Astrocyte (in vitro differentiated cells and primary cell): ENCODE results near the gene CAVIN1. TPM values are rescaled to one million over a fixed set of nuclear protein-coding genes. Genes with fewer than 3 reads are reported as not detected.
A peak's percentile ranks its signal among the peaks of the same experiment; 100 is the strongest.

Experiments used
- DNase-seq: peaks from one replicate; pipeline ENCODE4 v3.0.0-alpha.2; 2010; ENCODE audit warnings: low read depth
- FAIRE-seq: peaks from 2 replicates; lab custom pipeline; 2011; peaks lifted over from hg19 to GRCh38; lab: Jason Lieb, UNC
- H2AFZ ChIP-seq: 2 replicates; pipeline ENCODE4 v1.6.0; 2012; ENCODE audit warnings: low read depth, low read length, inconsistent platforms
- H3K27ac ChIP-seq: 2 replicates; pipeline ENCODE4 v1.5.1; 2011; ENCODE audit warnings: low read depth, low read length, inconsistent platforms
- H3K27me3 ChIP-seq: 2 replicates; pipeline ENCODE4 v1.6.0; 2011; ENCODE audit warnings: low read length, inconsistent platforms; ENCODE audit not compliant: insufficient read depth
- H3K36me3 ChIP-seq: 2 replicates; pipeline ENCODE4 v1.5.1; 2011; ENCODE audit warnings: low read length, inconsistent platforms; ENCODE audit not compliant: insufficient read depth
- H3K4me1 ChIP-seq: 2 replicates; pipeline ENCODE4 v1.5.1; 2011; ENCODE audit warnings: low read length, inconsistent platforms; ENCODE audit not compliant: insufficient read depth
- H3K4me2 ChIP-seq: 2 replicates; pipeline ENCODE4 v1.6.0; 2012; ENCODE audit warnings: low read length, inconsistent platforms
- H3K4me3 ChIP-seq: 2 replicates; pipeline ENCODE4 v1.5.1; 2011; ENCODE audit warnings: low read depth, mild to moderate bottlenecking, low read length, inconsistent platforms; ENCODE audit not compliant: insufficient read depth
- H3K79me2 ChIP-seq: 2 replicates; pipeline ENCODE4 v1.6.0; 2012; ENCODE audit warnings: mild to moderate bottlenecking, low read length, inconsistent platforms; ENCODE audit not compliant: insufficient read depth
- H3K9ac ChIP-seq: 2 replicates; pipeline ENCODE4 v1.6.0; 2012; ENCODE audit warnings: mild to moderate bottlenecking, low read length, inconsistent platforms
- H3K9me3 ChIP-seq: 2 replicates; pipeline ENCODE4 v1.5.1; 2012; ENCODE audit warnings: low read depth, mild to moderate bottlenecking, low read length, inconsistent platforms; ENCODE audit not compliant: insufficient read depth
- H4K20me1 ChIP-seq: 2 replicates; pipeline ENCODE4 v1.6.0; 2012; ENCODE audit warnings: low read length, inconsistent platforms; ENCODE audit not compliant: insufficient read depth
- H3K27ac Mint-ChIP-seq: one replicate; pipeline ENCODE4 v1.8.0; 2021; ENCODE audit warnings: mild to moderate bottlenecking, mixed read lengths; ENCODE audit not compliant: unreplicated experiment
- H3K27me3 Mint-ChIP-seq: one replicate; pipeline ENCODE4 v1.8.0; 2021; ENCODE audit warnings: low read depth, mixed read lengths; ENCODE audit not compliant: unreplicated experiment
- H3K36me3 Mint-ChIP-seq: one replicate; pipeline ENCODE4 v1.8.0; 2021; ENCODE audit warnings: low read depth, mixed read lengths; ENCODE audit not compliant: unreplicated experiment
- H3K4me1 Mint-ChIP-seq: one replicate; pipeline ENCODE4 v1.8.0; 2021; ENCODE audit warnings: low read depth, mixed read lengths; ENCODE audit not compliant: unreplicated experiment
- H3K4me3 Mint-ChIP-seq: one replicate; pipeline ENCODE4 v1.8.0; 2021; ENCODE audit warnings: mild to moderate bottlenecking, moderate library complexity, mixed read lengths; ENCODE audit not compliant: unreplicated experiment
- H3K9me3 Mint-ChIP-seq: one replicate; pipeline ENCODE4 v1.8.0; 2021; ENCODE audit warnings: mild to moderate bottlenecking, mixed read lengths; ENCODE audit not compliant: unreplicated experiment
- CTCF ChIP-seq: IDR thresholded peaks from 2 replicates; pipeline ENCODE4 v1.5.1; 2011; ENCODE audit warnings: low read depth, mild to moderate bottlenecking, inconsistent platforms, low read length, moderate library complexity; ENCODE audit not compliant: insufficient read depth
- EZH2 ChIP-seq: IDR thresholded peaks from 2 replicates; pipeline ENCODE4 v1.6.1; 2012; ENCODE audit warnings: mild to moderate bottlenecking, low read length, inconsistent platforms; ENCODE audit not compliant: insufficient read depth
- total RNA-seq: library from RNA; stranded (reverse); gene quantifications from 2 replicates; pipeline ENCODE4 v1.2.1, GENCODE V29; 2021

The CAVIN1 gene
- total RNA-seq, 1 donor from 2014 or later: 602 TPM

- H3K27ac Mint-ChIP-seq: no peak overlapping the region
- DNase-seq (no peak), FAIRE-seq (no peak)
- TF ChIP-seq CTCF: no peak
- TF ChIP-seq EZH2: no peak
- no peak overlapping the region for H3K27ac ChIP-seq
- no peaks in the 10 kb centered on the region for H4K20me1 ChIP-seq
- H3K36me3 Mint-ChIP-seq: no peaks in the 10 kb centered on the region
- no peak overlapping the region for H3K4me3 Mint-ChIP-seq
- H3K4me1 ChIP-seq: peaks cover 8% of the 10 kb centered on the region
- H3K9ac ChIP-seq: no peak overlapping the region
- H3K4me2 ChIP-seq: no peak overlapping the region
- H3K9me3 ChIP-seq: no peaks in the 10 kb centered on the region
- no peaks in the 10 kb centered on the region for H3K79me2 ChIP-seq
- H3K36me3 ChIP-seq: no peaks in the 10 kb centered on the region
- H3K9me3 Mint-ChIP-seq: no peaks in the 10 kb centered on the region
- H3K27me3 ChIP-seq: no peaks in the 10 kb centered on the region
- H3K4me1 Mint-ChIP-seq: peaks cover 10% of the 10 kb centered on the region
- no peak overlapping the region for H3K4me3 ChIP-seq
- no peaks in the 10 kb centered on the region for H3K27me3 Mint-ChIP-seq
- H2AFZ ChIP-seq: no peak overlapping the region
These were observed 15.8 kb upstream of the CAVIN1 start for GRCh38 chr17:42438600-42439567.

- DNase-seq (peak; percentile 98), FAIRE-seq (peak; percentile 45)
- Mint-ChIP-seq H3K4me1 (peaks cover 10% of the 10 kb centered on the region), H3K9me3 (no peaks in the 10 kb centered on the region), H3K27me3 (no peaks in the 10 kb centered on the region), H3K36me3 (no peaks in the 10 kb centered on the region), H3K4me3 (peak overlapping the region; percentile 31), H3K27ac (peak overlapping the region; percentile 44)
- Histone ChIP-seq H3K27ac (peak overlapping the region; percentile 74), H3K36me3 (no peaks in the 10 kb centered on the region), H2AFZ (peak overlapping the region; percentile 28), H3K79me2 (no peaks in the 10 kb centered on the region), H3K27me3 (no peaks in the 10 kb centered on the region), H4K20me1 (no peaks in the 10 kb centered on the region), H3K4me2 (peak overlapping the region; percentile 62), H3K9me3 (no peaks in the 10 kb centered on the region), H3K4me1 (peaks cover 8% of the 10 kb centered on the region), H3K4me3 (no peak overlapping the region), H3K9ac (peak overlapping the region; percentile 47)
- TF ChIP-seq EZH2 (no peak), CTCF (no peak)
These were observed 13.3 kb upstream of the CAVIN1 start for GRCh38 chr17:42436391-42436790.

- no peaks in the 10 kb centered on the region for H3K36me3 Mint-ChIP-seq
- no peaks in the 10 kb centered on the region for H3K27me3 Mint-ChIP-seq
- no peak overlapping the region for H3K27ac ChIP-seq
- no peaks in the 10 kb centered on the region for H3K36me3 ChIP-seq
- H3K4me1 Mint-ChIP-seq: peaks cover 16% of the 10 kb centered on the region
- DNase-seq (no peak), FAIRE-seq (no peak)
- H3K27ac Mint-ChIP-seq: no peak overlapping the region
- TF ChIP-seq CTCF: no peak
- TF ChIP-seq EZH2: no peak
- H4K20me1 ChIP-seq: no peaks in the 10 kb centered on the region
- H3K4me1 ChIP-seq: peaks cover 13% of the 10 kb centered on the region
- H3K27me3 ChIP-seq: no peaks in the 10 kb centered on the region
- H3K9ac ChIP-seq: no peak overlapping the region
- H3K4me2 ChIP-seq: no peak overlapping the region
- no peak overlapping the region for H2AFZ ChIP-seq
- H3K4me3 Mint-ChIP-seq: no peak overlapping the region
- no peaks in the 10 kb centered on the region for H3K9me3 Mint-ChIP-seq
- H3K79me2 ChIP-seq: no peaks in the 10 kb centered on the region
- no peaks in the 10 kb centered on the region for H3K9me3 ChIP-seq
- H3K4me3 ChIP-seq: no peak overlapping the region
These were observed 8.7 kb upstream of the CAVIN1 start for GRCh38 chr17:42431758-42432161.
